ENCODE results near the gene PTGS2. TPM values are rescaled to one million over a fixed set of nuclear protein-coding genes. Genes with fewer than 3 reads are reported as not detected.

Gene PTGS2
- total and polyA plus RNA-seq, 10 of the 15 experiments (the other 5 are each of a cell fraction or from before 2014, with no cell fraction given) = 0.04 to 0.12 (median 0.08) TPM; not detected in 4

DNA sequence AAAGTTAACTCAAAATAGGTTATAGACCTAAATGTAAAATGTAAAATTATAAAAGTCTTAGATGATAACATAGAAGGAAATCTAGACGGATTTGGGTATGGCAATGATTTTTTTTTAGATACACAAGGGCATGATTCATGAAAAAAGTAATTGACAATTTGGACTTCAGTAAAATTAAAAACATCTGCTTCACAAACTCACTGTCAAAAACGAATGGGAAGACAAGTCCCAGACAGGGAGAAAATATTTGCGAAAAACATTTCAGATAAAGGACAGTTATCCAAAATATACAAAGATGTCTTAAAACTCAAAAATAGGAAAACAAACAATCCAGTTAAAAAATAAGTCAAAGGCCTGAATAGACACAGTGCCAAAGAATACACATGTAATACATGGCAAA, 9.7 kb upstream of the PTGS2 start:
- no peak for FAIRE-seq
- Histone ChIP-seq H2AFZ (ENCODE audit: control insufficient read depth, low read depth, low read length) (no peak overlapping the region), H3K9ac (ENCODE audit: control insufficient read depth, insufficient read depth, low read length) (no peak overlapping the region), H3K36me3 (ENCODE audit: control insufficient read depth in 2 of 2, insufficient read depth in 2 of 2, low read length in 1 of 2) (no peaks in the 10 kb centered on the region), H3K4me3 (no peak overlapping the region), H3K27me3 (replicated peaks in 1 of 2; ENCODE audit: control insufficient read depth in 2 of 2, insufficient read depth in 2 of 2, low read length in 1 of 2) (no peaks in the 10 kb centered on the region), H4K20me1 (ENCODE audit: control insufficient read depth, insufficient read depth) (no peaks in the 10 kb centered on the region), H3K79me2 (ENCODE audit: control insufficient read depth, insufficient read depth, low read length) (no peaks in the 10 kb centered on the region), H3K4me2 (ENCODE audit: control insufficient read depth, insufficient read depth) (no peak overlapping the region), H3K9me3 (replicated peaks; ENCODE audit: control insufficient read depth, insufficient read depth, low read length) (no peaks in the 10 kb centered on the region), H3K27ac (ENCODE audit: control insufficient read depth, insufficient read depth) (no peak overlapping the region), H3K4me1 (ENCODE audit: control insufficient read depth, insufficient read depth, low read length) (no peaks in the 10 kb centered on the region)
- no peak for ATAC-seq
- ChIA-PET SMC1A (ENCODE audit: uncharacterized antibody, unreplicated experiment) (no interaction called here), RAD21 (ENCODE audit: unreplicated experiment) (no interaction called here), POLR2A (no interaction called here), CTCF (no interaction called here)
- in situ Hi-C loops (cut with MboI) = no loop called here
- no peak for TF ChIP-seq BRCA1 (IDR thresholded peaks at IDR 0.05; ENCODE audit: low read depth, low read length)
- no peak for TF ChIP-seq RAD51 (IDR thresholded peaks at IDR 0.05)
- no peak for TF ChIP-seq RB1 (IDR thresholded peaks at IDR 0.05; ENCODE audit: borderline replicate concordance)
- no peak for TF ChIP-seq POLR2AphosphoS2 (IDR thresholded peaks at IDR 0.05; ENCODE audit: low read depth, low read length)
- TF ChIP-seq JUND (IDR thresholded peaks at IDR 0.05; ENCODE audit: low read depth, low read length) = no peak
- TF ChIP-seq YY1 (IDR thresholded peaks at IDR 0.05; ENCODE audit: low read depth, low read length) = no peak
- TF ChIP-seq, protein P1, sequence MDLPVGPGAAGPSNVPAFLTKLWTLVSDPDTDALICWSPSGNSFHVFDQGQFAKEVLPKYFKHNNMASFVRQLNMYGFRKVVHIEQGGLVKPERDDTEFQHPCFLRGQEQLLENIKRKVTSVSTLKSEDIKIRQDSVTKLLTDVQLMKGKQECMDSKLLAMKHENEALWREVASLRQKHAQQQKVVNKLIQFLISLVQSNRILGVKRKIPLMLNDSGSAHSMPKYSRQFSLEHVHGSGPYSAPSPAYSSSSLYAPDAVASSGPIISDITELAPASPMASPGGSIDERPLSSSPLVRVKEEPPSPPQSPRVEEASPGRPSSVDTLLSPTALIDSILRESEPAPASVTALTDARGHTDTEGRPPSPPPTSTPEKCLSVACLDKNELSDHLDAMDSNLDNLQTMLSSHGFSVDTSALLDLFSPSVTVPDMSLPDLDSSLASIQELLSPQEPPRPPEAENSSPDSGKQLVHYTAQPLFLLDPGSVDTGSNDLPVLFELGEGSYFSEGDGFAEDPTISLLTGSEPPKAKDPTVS (IDR thresholded peaks at IDR 0.05; ENCODE audit: low read depth, low read length) = no peak
- no peak for TF ChIP-seq DPF2 (IDR thresholded peaks at IDR 0.05)
- TF ChIP-seq, protein P2, sequence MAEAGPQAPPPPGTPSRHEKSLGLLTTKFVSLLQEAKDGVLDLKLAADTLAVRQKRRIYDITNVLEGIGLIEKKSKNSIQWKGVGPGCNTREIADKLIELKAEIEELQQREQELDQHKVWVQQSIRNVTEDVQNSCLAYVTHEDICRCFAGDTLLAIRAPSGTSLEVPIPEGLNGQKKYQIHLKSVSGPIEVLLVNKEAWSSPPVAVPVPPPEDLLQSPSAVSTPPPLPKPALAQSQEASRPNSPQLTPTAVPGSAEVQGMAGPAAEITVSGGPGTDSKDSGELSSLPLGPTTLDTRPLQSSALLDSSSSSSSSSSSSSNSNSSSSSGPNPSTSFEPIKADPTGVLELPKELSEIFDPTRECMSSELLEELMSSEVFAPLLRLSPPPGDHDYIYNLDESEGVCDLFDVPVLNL (IDR thresholded peaks at IDR 0.05; ENCODE audit: low read depth, low read length) = no peak
- TF ChIP-seq, protein P3, sequence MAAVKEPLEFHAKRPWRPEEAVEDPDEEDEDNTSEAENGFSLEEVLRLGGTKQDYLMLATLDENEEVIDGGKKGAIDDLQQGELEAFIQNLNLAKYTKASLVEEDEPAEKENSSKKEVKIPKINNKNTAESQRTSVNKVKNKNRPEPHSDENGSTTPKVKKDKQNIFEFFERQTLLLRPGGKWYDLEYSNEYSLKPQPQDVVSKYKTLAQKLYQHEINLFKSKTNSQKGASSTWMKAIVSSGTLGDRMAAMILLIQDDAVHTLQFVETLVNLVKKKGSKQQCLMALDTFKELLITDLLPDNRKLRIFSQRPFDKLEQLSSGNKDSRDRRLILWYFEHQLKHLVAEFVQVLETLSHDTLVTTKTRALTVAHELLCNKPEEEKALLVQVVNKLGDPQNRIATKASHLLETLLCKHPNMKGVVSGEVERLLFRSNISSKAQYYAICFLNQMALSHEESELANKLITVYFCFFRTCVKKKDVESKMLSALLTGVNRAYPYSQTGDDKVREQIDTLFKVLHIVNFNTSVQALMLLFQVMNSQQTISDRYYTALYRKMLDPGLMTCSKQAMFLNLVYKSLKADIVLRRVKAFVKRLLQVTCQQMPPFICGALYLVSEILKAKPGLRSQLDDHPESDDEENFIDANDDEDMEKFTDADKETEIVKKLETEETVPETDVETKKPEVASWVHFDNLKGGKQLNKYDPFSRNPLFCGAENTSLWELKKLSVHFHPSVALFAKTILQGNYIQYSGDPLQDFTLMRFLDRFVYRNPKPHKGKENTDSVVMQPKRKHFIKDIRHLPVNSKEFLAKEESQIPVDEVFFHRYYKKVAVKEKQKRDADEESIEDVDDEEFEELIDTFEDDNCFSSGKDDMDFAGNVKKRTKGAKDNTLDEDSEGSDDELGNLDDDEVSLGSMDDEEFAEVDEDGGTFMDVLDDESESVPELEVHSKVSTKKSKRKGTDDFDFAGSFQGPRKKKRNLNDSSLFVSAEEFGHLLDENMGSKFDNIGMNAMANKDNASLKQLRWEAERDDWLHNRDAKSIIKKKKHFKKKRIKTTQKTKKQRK (IDR thresholded peaks at IDR 0.05; ENCODE audit: low read depth, low read length) = no peak
- BruUV-seq (replicated peaks) = no TSS peak
- 42% methylated on average over 3 of the region's 3 CpGs for WGBS (ENCODE audit: insufficient coverage, insufficient replicate concordance, low lambda C conversion rate, missing lambda C conversion rate)
- intact Hi-C loops (cut with micrococcal nuclease; ENCODE audit: unreplicated experiment) = no loop called here
- no peak for DNase-seq (ENCODE audit: low read depth, low spot score)
